Measurements from ENCODE around the gene CTSW. TPM values are rescaled to one million over a fixed set of nuclear protein-coding genes. Genes with fewer than 3 reads are reported as not detected.
A peak's percentile ranks its signal among the peaks of the same experiment; 100 is the strongest.
"Not testable (repeated sequence)": the region's sequence is repeated elsewhere in the genome, so short reads cannot be mapped to it uniquely, and the experiment has no call there.

The CTSW gene
- total RNA-seq: not detected in 2 replicates

- Histone ChIP-seq H3K79me2 (ENCODE audit: insufficient read depth, low read length) (peaks cover 10% of the 10 kb centered on the region), H3K4me1 (ENCODE audit: insufficient read depth, low read length) (peaks cover 3% of the 10 kb centered on the region), H3K36me3 (ENCODE audit: insufficient read depth, low read length) (peaks cover 26% of the 10 kb centered on the region), H3K27ac (ENCODE audit: low read depth, low read length) (no peak within 1 kb of the TSS), H3K4me2 (ENCODE audit: insufficient read depth, low read length) (no peak within 1 kb of the TSS), H3K4me3 (ENCODE audit: insufficient read depth, low read length) (no peak within 1 kb of the TSS), H3K9me3 (ENCODE audit: low read depth, low read length) (no peaks in the 10 kb centered on the region), H3K27me3 (ENCODE audit: insufficient read depth, low read length) (no peaks in the 10 kb centered on the region), H2AFZ (ENCODE audit: low read length) (no peak within 1 kb of the TSS), H4K20me1 (ENCODE audit: insufficient read depth, low read length) (peaks cover 12% of the 10 kb centered on the region)
- no peak for TF ChIP-seq CTCF (IDR thresholded peaks at IDR 0.05; ENCODE audit: extremely low read depth, low read depth, low read length)
- DNase-seq (ENCODE audit: insufficient read length, low spot score, missing footprints): peak; percentile 42
Observed at GRCh38 chr11:65879617-65880016, at the start of gene CTSW. Gene CTSW (plus strand): TSS chr11:65879837. CDS start chr11:65879855, 18 bp downstream.

GRCh38 chr11:65832231-65832630 is 47.4 kb upstream of the CTSW start:
- H3K9me3 ChIP-seq (ENCODE audit: low read depth, low read length); H3K4me2 ChIP-seq (ENCODE audit: insufficient read depth, low read length): not testable (repeated sequence)

GRCh38 chr11:65833297-65834030 is 46.2 kb upstream of the CTSW start, which contains the start of gene SNX32:
Gene SNX32 (plus strand): TSS chr11:65833963. CDS start chr11:65834066, 103 bp downstream.
- DNase-seq (ENCODE audit: insufficient read length, low spot score, missing footprints): peak; percentile 99
- H4K20me1 ChIP-seq (ENCODE audit: insufficient read depth, low read length): no peaks in the 10 kb centered on the region
- peaks cover 16% of the 10 kb centered on the region for H3K4me1 ChIP-seq (ENCODE audit: insufficient read depth, low read length)
- no peak for TF ChIP-seq CTCF (IDR thresholded peaks at IDR 0.05; ENCODE audit: extremely low read depth, low read depth, low read length)
- no peak within 1 kb of the TSS for H3K27ac ChIP-seq (ENCODE audit: low read depth, low read length)
- peak within 1 kb of the TSS; percentile 93 for H2AFZ ChIP-seq (ENCODE audit: low read length)
- peak within 1 kb of the TSS; percentile 80 for H3K4me3 ChIP-seq (ENCODE audit: insufficient read depth, low read length)
- H3K27me3 ChIP-seq (ENCODE audit: insufficient read depth, low read length): peaks cover 29% of the 10 kb centered on the region
- H3K36me3 ChIP-seq (ENCODE audit: insufficient read depth, low read length): no peaks in the 10 kb centered on the region
- H3K9me3 ChIP-seq (ENCODE audit: low read depth, low read length): no peaks in the 10 kb centered on the region
- peak within 1 kb of the TSS; percentile 96 for H3K4me2 ChIP-seq (ENCODE audit: insufficient read depth, low read length)
- H3K79me2 ChIP-seq (ENCODE audit: insufficient read depth, low read length): no peaks in the 10 kb centered on the region

More at GRCh38 chr11:65832231-65832630, 47.4 kb upstream of the CTSW start:
- not testable (repeated sequence) for H3K4me3 ChIP-seq (ENCODE audit: insufficient read depth, low read length); H3K79me2 ChIP-seq (ENCODE audit: insufficient read depth, low read length); H4K20me1 ChIP-seq (ENCODE audit: insufficient read depth, low read length); H3K27ac ChIP-seq (ENCODE audit: low read depth, low read length); DNase-seq (ENCODE audit: insufficient read length, low spot score, missing footprints); H3K36me3 ChIP-seq (ENCODE audit: insufficient read depth, low read length); H2AFZ ChIP-seq (ENCODE audit: low read length)
- peaks cover 16% of the 10 kb centered on the region for H3K4me1 ChIP-seq (ENCODE audit: insufficient read depth, low read length)
- peaks cover 29% of the 10 kb centered on the region for H3K27me3 ChIP-seq (ENCODE audit: insufficient read depth, low read length)

GRCh38 chr11:65834202-65834601 is 45.4 kb upstream of the CTSW start:
- no peaks in the 10 kb centered on the region for H3K79me2 ChIP-seq (ENCODE audit: insufficient read depth, low read length)
- no peaks in the 10 kb centered on the region for H3K36me3 ChIP-seq (ENCODE audit: insufficient read depth, low read length)
- H2AFZ ChIP-seq (ENCODE audit: low read length): peak overlapping the region; percentile 93
- H4K20me1 ChIP-seq (ENCODE audit: insufficient read depth, low read length): no peaks in the 10 kb centered on the region
- DNase-seq (ENCODE audit: insufficient read length, low spot score, missing footprints): no peak
- no peak for TF ChIP-seq CTCF (IDR thresholded peaks at IDR 0.05; ENCODE audit: extremely low read depth, low read depth, low read length)
- H3K9me3 ChIP-seq (ENCODE audit: low read depth, low read length): no peaks in the 10 kb centered on the region
- peaks cover 25% of the 10 kb centered on the region for H3K27me3 ChIP-seq (ENCODE audit: insufficient read depth, low read length)
- no peak overlapping the region for H3K27ac ChIP-seq (ENCODE audit: low read depth, low read length)
- peak overlapping the region; percentile 96 for H3K4me2 ChIP-seq (ENCODE audit: insufficient read depth, low read length)
- peaks cover 16% of the 10 kb centered on the region for H3K4me1 ChIP-seq (ENCODE audit: insufficient read depth, low read length)
- peak overlapping the region; percentile 80 for H3K4me3 ChIP-seq (ENCODE audit: insufficient read depth, low read length)

Data from osteoblast (primary cell).